ENCODE measurements around the gene TBCC. TPM values are rescaled to one million over a fixed set of nuclear protein-coding genes. Genes with fewer than 3 reads are reported as not detected.
"Not testable (repeated sequence)": the region's sequence is repeated elsewhere in the genome, so short reads cannot be mapped to it uniquely, and the experiment has no call there.

Gene TBCC
- total RNA-seq, 2 donors from 2014 or later = 18.8 to 21.4 TPM

DNA sequence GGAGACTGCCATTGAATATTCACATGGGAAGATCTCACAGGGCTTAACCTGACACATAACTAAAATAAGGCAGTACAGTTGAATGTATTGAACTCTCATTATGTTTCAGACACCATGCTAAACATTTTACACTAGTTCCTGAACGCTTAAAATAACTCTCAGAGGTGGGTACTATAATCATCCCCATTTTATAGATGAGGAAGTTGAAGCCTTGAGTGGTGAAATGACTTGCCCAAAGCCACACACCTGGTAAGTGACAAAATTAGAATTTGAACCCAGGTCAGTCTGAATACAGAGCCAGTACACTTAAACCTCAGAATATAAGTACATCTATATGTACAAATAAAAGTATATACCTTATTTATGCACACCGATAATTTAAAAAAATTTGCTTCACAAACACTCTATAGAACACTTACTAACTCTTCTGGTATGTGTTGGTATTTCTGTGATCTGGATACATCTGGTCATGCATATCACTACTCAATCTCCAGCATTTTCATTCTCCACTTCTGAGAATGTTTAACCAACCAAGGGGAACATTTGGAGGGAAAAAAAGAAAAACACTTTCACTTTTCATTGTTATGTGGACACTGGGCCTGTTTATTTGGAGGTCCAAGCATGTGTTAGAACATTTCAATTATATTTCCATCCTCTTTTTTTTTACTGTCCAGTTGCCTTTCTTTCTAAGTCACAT is 31.4 kb upstream of the TBCC start:
- no peak for DNase-seq (ENCODE audit: low spot score)
- no peak overlapping the region for H3K4me3 ChIP-seq
- no peaks in the 10 kb centered on the region for H3K36me3 ChIP-seq
- no peaks in the 10 kb centered on the region for H3K4me1 ChIP-seq
- H3K27me3 ChIP-seq = no peaks in the 10 kb centered on the region
- TF ChIP-seq, protein P1, sequence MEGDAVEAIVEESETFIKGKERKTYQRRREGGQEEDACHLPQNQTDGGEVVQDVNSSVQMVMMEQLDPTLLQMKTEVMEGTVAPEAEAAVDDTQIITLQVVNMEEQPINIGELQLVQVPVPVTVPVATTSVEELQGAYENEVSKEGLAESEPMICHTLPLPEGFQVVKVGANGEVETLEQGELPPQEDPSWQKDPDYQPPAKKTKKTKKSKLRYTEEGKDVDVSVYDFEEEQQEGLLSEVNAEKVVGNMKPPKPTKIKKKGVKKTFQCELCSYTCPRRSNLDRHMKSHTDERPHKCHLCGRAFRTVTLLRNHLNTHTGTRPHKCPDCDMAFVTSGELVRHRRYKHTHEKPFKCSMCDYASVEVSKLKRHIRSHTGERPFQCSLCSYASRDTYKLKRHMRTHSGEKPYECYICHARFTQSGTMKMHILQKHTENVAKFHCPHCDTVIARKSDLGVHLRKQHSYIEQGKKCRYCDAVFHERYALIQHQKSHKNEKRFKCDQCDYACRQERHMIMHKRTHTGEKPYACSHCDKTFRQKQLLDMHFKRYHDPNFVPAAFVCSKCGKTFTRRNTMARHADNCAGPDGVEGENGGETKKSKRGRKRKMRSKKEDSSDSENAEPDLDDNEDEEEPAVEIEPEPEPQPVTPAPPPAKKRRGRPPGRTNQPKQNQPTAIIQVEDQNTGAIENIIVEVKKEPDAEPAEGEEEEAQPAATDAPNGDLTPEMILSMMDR (IDR thresholded peaks at IDR 0.05) = no peak
- no peak overlapping the region for H3K27ac ChIP-seq
- H3K9me3 ChIP-seq = no peaks in the 10 kb centered on the region

DNA sequence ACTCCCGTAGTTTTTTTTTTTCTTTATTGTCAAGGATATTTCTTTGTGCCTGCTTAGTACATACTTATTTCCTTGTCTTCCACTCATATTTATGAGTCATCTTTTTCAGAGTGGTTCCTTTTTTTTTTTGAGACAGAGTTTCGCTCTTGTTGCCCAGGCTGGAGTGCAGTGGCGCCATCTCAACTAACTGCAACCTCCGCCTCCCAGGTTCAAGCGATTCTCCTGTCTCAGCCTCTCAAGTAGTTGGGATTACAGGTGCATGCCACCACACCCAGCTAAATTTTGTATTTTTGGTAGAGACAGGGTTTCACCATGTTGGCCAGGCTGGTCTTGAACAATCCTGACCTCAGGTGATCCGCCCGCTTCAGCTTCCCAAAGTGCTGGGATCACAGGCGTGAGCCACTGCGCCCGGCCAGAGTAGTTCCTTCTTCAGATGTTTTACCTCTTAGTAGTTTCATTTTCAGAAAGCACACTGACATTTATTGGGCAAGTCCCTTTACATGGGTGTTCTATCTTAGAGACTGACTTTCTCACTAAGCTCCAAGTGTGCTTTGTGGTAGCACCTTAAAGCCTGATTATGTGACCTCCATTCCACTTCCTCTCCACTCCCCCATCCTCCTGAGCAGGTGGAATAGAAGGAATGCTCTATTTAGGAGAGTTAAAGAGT is 29.1 kb upstream of the TBCC start:
- H3K36me3 ChIP-seq; H3K4me3 ChIP-seq; H3K9me3 ChIP-seq; DNase-seq (ENCODE audit: low spot score); H3K4me1 ChIP-seq; H3K27ac ChIP-seq; H3K27me3 ChIP-seq: not testable (repeated sequence)

DNA sequence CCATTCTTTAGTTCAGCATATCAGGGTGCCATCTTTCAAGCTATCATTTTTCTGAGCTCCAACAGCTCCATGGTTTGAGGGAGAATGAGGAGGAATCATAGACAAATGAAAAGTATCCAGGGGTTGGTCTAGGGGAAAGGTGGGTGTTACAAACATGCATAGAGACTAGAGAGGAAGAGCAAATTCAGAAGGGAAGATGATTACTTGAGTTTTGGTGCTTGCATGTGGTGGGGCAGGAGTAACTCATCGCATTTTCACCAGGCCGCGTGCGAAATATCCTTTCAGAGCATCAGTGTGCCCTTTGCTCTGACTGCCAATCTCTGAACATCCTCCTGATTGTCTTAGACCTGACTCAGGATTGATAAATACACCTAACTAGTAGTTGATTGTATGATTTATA is 28.3 kb upstream of the TBCC start:
- TF ChIP-seq, protein P1 (IDR thresholded peaks at IDR 0.05) = no peak
- H3K27ac ChIP-seq = no peak overlapping the region
- DNase-seq (ENCODE audit: low spot score) = no peak
- no peaks in the 10 kb centered on the region for H3K36me3 ChIP-seq
- peaks cover 0 to 5% of the 10 kb centered on the region in 2 donors for H3K4me1 ChIP-seq
- H3K9me3 ChIP-seq = no peaks in the 10 kb centered on the region
- no peaks in the 10 kb centered on the region for H3K27me3 ChIP-seq
- no peak overlapping the region for H3K4me3 ChIP-seq

DNA sequence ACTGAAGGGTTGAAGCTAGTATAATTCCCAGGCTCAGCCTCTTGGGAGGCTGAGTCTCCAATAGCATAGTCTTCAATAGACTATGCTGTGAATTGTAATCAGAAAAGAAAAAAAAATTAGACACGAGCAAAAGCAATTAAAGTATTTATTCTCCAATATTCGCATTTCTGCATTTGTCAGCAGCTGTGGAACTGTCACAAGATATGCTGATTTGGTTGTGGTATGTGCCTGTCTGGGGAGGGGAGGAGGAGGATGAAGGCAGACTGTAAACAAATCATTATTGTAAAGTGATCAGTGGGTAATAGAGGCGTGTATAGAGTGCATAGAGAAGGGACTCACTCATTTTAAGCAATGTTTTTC is 25.8 kb upstream of the TBCC start:
- no peak for DNase-seq (ENCODE audit: low spot score)
- no peaks in the 10 kb centered on the region for H3K36me3 ChIP-seq
- H3K27me3 ChIP-seq = no peaks in the 10 kb centered on the region
- H3K4me1 ChIP-seq = peaks cover 0 to 5% of the 10 kb centered on the region in 2 donors
- no peak overlapping the region for H3K27ac ChIP-seq
- no peaks in the 10 kb centered on the region for H3K9me3 ChIP-seq
- no peak overlapping the region for H3K4me3 ChIP-seq
- TF ChIP-seq, protein P1 (IDR thresholded peaks at IDR 0.05) = no peak

DNA sequence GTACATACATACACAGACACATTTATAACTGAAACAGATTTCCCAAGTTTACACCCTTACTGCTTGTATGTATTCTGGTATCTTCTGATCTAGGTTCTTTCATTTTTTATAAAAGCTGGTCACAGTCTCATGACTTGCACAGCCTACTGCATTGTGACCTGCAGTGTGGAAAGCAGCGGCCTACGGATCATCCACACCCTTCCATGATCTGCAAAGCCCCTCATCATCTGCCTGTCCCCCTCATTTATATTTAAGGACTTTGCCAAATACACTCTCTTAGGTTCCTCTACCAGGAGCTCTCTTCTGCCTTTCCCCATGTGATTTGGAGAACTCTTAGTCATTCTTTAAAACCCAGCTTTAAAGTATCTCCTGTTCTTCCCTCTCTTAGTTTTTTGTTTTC is 23.9 kb upstream of the TBCC start:
- peaks cover 0 to 5% of the 10 kb centered on the region in 2 donors for H3K4me1 ChIP-seq
- no peaks in the 10 kb centered on the region for H3K36me3 ChIP-seq
- H3K9me3 ChIP-seq = no peaks in the 10 kb centered on the region
- H3K27ac ChIP-seq = no peak overlapping the region
- no peak overlapping the region for H3K4me3 ChIP-seq
- H3K27me3 ChIP-seq = no peaks in the 10 kb centered on the region
- DNase-seq (ENCODE audit: low spot score) = no peak
- TF ChIP-seq, protein P1 (IDR thresholded peaks at IDR 0.05) = no peak

DNA sequence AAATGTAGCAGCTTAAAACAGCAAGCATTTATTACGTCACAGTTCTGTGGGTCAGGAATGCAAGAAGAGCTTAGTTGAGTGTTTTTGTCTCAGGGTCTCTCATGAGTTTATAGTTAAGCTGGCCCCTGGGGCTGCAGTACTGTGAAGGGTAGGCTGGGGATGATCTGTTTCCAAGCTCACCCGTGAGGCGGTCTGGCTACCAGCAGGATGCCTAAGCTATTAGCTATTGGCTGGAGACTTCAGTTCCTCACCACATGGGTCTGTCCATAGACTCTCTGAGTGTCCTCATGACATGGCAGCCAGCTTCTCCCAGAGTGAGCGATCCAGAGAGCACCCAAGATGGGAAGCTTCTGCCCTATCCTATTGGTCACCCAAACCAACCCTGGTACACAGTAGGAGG is 23.1 kb upstream of the TBCC start:
- DNase-seq (ENCODE audit: low spot score) = no peak
- Histone ChIP-seq H3K4me3 (no peak overlapping the region), H3K27me3 (no peaks in the 10 kb centered on the region), H3K4me1 (peaks cover 0 to 5% of the 10 kb centered on the region in 2 donors), H3K9me3 (no peaks in the 10 kb centered on the region), H3K27ac (no peak overlapping the region), H3K36me3 (no peaks in the 10 kb centered on the region)
- TF ChIP-seq, protein P1 (IDR thresholded peaks at IDR 0.05) = no peak

Measured in right atrium auricular region (tissue), 2 donors.